Measurements from ENCODE around the gene AFG3L2.
"Not testable (repeated sequence)": the region's sequence is repeated elsewhere in the genome, so short reads cannot be mapped to it uniquely, and the experiment has no call there.

AFG3L2 gene

DNA sequence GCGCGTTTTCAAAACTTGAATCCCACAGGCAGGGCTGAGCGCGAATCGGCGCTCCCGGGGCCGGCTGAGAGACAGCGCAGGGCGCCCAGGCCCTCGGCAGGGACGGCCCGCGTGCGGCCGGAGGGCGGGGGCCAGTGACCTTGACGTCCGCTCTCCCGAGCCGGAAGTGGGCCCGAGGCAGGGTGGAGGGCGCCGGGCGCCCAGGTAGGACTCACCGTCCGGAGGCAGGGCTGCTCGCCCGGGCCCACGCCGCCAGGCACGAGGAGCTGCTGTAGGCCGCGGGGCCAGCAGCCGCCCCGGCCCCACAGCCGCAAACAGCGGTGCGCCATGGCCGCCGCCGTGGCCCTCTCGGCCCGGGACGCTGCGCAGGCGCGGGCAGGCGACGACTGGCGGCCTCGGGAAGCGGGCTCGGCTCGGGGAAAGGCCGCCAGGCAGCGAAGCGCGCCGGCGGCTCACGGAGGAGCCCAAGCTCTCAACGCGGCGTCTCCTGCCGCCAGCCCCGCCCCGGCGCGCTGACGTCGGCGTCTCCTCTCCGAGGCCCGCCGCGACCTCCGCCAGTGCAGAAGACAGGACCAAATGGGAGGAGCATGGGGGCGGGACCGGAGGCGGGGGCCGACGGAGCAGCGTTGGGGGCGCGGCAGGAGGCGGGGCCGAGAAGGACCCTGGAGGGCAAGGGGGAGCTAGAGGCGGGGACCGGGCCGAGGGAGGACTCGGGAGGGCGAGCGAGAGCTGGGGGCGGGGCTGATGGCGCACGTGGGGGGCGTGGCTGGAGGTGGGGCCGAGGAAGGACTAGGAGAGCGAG is at the start of gene AFG3L2:
TSS of gene AFG3L2 (minus strand) at position 474 of the 802 bp plus-strand sequence. CDS start at position 329, 145 bp downstream.
- DNase-seq: peak; percentile 98

DNA sequence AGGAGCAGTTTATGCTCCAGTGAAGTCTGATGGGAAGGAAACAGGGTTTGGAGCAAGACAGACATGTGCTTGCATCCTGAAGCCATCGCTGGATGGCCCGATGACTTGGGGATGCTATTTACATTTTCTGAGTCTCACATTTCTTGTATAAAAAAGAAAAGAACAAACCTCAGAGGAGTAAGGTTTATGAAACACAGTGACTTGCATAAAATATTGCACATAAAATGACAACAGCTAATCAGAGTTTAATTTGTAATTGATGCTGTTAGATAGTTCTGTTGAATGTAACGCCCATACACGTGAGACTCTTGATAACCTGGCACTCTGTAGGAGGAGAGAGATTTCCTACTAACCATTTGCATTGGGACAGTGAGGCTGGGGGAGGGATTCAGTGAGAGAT is 47.2 kb upstream of the AFG3L2 start:
- DNase-seq: no peak

DNA sequence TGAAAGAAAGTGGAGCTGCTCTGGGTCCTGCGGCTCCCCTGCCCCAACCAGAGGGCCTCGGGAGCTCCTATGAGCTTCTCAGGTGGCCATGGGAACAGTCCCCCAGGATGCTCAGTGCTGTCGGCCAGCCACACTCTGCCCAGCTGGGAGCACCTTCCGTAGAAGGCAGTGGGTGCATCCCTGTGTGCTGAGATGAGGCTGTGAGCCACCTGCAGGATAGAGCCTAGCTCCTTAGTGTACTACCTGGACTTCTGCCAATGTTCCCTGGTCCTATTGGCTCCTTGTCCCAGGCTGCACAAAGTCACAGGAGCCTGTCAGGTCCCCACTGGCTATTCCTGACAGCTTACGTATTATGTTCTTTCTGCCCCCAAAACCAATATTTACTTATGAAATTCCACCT is 46.8 kb upstream of the AFG3L2 start:
- DNase-seq: no peak

DNA sequence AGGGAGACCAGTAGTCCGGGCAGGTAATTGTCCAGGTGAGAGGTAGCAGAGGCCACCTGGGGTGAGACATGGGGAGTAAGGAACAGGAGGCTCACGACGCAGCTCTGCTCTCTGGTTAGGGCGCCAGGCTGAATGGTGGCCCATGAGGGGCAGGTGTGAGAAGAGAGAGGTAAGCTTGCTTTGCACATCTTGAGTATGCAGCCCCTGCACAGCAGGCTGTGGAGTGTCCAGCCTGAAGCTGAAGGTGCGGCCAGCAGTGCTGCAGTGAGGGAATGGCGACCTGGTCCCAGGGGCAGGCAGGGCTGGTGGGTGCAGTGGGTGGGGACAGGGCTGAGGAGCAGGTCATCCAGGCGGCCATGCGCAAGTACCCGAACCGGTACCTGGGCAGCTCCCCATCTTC is 46.4 kb upstream of the AFG3L2 start:
- DNase-seq: no peak

DNA sequence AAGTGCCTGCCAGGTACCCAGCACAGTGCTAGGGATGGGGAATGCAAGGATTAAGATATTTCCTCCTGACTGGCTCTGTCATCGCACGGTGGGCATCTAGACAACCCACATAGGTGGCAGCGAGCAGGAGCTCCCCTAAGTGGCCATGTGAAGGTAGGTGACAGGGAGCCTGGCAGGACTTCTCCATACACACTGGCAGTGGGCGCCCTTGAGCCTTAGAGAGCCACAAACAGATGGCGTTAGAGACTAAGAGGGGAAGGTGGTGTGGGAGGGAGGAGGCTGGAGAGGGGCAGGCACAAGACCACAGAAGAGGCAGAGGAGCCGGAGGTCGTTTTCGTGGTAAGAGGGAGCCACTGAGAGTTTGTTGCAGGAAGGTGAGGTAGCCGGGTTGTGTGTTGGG is 45.9 kb upstream of the AFG3L2 start:
- no peak for DNase-seq

DNA sequence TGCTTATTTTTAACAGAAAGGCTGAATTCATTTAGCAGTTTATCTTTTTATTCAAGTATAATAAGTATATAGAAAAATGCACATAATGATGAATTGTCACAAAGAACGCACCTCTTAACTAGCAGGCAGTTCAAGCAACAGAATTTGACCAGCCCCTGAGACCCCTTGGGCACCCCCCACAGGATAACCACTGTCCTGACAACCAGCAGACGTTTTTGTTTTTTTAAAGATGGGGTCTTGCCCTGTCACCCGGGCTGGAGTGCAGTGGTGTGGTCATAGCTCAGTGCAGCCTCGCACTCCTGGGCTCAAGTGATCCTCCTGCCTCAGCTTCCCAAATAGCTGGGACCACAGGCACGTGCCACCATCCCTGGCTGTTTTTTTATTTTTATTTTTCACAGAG is 44.7 kb upstream of the AFG3L2 start:
- DNase-seq: no peak

DNA sequence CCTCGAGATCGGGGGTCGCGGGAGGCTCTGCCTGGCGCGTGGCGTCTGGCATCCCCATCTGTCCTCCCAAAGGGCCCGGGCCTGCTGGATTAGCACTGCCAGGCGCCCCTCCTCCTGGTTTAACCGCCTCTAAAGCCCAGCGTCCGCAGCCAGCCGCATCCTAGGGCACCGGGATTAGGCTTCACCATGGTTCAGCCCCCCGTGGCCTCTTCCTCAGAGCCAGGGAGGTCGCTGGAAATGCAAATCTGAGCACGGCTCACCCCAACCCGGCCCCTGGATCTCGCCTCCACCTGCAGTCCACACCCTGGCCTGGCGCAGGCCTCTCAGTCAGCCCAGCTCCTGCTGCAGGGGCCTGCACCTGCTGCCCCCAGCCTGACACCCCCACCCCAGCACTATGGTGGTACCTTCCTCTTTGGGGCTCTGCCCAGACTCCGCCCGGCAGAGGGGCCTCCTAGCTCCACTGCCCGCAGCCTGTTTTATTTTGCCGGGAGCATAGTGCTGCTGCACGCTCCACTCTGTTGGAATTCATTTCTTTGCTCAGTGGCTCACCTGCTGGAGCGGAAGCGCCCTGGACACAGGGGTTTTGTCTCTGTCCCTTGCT is 43.9 kb upstream of the AFG3L2 start:
- DNase-seq: no peak

DNA sequence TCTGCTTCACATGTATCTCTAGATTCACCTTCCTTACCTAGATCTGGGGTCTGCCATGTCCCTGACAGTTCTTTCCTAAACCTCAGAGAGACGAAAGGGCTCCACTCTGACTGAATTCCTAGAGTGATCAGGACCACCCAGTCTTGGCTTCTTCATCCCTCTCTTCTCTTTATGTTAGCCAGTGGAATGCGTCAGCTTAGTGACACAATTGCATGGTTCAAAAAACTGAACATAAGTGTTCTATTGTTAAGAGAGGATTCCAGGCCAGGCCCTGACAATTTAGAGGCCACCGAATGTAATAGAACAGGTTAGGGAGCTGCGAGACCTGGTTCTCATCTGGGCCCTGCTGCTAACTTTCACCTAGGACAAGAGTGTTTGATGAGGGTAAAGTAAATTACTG is 40.7 kb upstream of the AFG3L2 start:
- no peak for DNase-seq

DNA sequence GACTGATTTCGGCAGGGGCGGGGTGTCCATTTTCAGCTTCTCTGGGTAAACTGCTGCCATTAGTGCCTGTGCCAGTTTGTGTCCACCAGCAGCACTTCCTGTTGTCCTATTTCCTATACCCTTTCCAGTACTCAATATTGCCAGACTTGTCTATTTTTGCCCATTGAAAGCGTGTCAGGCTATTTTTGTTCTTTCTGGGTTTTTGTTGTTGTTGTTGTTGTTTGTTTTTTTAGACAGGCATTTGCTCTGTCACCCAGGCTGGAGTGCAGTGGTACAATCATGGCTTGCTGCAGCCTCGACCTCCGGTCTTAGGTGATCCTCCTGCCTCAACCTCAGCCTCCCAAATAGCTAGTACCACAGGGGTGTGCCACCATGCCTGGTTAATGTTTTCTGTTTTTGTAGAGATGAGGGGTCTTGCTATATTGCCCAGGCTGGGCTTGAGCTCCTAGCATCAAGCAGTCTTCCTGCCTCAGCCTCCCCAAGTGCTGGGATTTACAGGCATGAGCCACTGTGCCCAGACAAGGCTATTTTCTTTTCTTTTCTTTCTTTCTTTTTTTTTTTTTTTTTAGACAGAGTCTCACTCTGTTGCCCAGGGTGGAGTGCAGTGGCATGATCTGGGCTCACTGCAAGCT is 39.2 kb upstream of the AFG3L2 start:
- DNase-seq: no peak

DNA sequence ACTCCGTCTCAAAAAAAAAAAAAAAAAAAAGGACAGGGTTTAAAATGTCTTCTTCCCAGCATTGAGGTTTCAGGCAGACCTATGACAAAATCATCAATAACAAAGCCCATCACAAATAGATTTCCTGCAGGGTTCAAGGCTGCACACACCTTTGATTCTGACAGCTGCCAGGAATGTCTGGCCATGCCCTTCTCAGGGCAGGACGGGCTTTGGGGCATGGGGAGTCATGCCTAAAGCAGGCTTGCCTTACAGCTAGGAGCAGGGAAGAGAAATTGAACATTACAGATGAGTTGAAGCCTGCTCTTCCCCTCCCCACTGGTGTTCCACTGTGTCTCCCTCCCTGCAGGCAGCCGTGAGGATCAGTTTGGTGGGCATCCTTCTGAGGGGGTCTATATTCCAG is 34.4 kb upstream of the AFG3L2 start:
- no peak for DNase-seq

DNA sequence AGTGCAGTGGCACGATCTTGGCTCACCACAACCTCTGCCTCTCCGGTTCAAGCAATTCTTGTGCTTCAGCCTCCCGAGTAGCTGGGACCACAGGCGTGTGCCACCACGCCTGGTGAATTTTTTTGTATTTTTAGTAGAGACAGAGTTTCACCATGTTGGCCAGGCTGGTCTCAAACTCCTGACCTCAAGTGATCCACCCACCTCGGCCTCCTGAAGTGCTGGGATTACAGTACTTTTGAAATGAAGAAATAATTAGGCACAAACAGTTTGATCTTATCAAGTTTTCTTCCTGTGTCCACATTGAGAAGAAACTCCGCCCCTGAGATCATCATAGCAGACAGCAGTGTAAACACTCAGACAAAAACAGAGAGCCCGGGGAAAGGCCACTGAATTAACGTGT is 33.7 kb upstream of the AFG3L2 start:
- not testable (repeated sequence) for DNase-seq

DNA sequence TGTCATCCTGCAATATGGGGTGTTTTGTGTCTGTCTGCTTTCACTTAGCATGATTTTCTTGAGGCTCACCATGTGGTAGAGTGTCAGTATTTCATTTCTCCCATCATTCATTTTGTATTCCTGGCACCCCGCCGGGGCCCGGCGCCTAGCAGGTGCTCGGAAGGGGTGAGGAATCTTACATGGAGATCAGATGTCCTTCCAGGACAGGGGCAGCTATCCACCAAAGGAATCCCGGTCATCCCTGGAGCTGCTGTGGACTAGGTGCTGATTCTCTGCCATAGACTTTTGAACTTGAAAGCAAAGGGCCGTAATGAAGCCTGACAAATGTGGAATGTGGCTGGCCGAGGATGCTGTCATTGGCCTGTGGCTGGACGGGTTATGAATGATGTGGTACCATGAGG is 33.1 kb upstream of the AFG3L2 start:
- no peak for DNase-seq

DNA sequence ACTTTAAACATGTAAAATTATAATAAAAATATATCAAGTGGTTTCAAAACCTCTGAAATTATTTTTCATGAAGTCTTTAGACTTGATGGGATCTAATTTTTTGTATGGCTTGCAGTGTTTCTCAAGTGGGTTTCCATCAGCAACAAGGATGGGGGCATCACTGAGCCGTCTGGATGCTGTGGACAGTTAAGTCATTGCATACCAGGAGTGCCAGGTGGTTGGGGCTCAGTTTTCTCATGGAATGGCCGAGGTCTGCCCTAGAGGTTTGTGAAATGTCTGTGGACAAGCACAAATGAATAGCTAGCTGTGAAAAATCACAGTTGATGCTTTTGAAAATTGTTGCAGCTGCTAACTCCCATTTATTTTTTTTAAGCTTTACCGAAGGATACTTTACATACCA is 32.4 kb upstream of the AFG3L2 start:
- DNase-seq: no peak

DNA sequence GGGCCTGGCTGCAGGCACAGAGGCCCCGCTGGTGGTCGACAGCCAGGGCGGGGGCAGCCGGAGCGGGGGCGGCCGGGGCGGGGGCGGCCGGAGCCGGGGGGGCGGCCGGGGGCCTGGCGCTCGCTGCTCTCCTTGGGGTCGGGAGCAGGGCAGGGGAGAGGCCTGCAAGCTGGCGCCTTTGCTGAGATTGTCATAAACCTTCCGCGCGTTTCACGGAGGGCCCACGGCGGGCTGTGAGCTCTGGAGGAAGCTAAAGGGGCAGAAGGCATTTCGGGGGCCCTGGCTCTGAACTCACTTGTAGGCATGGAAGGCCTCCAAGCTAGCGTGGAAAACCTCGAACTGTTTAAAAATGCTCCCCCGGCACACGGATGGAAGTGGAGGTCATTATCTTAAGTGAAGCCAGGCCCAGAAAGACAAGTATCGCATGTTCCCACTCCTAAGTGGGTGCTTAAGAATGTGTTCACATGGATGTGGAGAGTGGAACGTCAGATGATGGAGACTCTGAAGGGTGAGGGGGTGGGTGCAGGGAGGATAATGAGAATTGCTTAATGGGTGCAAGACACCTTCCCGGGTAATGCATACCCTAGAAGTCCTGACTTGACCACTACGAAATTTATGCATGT is 31.3 kb upstream of the AFG3L2 start:
- no peak for DNase-seq

DNA sequence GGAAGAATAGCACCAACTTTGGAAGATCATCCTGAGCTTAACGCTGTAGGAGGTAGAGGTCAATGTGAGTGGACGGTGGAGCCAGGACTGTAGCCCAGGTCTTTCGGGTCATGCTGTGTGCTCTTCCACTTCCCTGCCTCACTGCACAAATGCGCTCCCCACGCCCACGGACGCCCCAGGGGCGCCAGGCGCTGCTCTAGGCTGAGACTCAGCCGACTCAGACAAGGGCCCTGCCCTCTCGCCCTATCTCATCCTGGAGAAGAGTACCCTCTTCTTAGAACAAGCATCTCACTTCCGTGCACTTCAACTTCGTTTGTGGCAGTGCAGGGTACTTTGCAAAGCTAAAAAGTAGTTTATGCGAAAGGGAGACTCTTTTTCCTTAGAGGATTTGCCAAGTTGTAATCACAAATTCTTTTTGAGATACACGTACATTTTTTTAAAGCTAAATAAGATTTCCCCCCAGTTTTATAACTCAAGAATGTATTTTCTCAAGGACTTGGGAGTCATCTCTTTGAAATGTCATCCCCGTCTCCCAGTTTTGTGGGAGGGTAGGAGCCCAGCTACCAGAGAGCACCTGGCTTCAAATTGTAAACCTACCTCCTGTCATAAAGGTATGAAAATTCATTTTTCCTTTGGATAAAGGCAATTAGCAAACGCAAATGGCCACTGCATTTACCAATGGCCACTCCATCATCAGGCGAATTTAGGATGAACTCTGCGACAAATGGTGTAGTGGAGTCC is 29.5 kb upstream of the AFG3L2 start:
- no peak for DNase-seq

DNA sequence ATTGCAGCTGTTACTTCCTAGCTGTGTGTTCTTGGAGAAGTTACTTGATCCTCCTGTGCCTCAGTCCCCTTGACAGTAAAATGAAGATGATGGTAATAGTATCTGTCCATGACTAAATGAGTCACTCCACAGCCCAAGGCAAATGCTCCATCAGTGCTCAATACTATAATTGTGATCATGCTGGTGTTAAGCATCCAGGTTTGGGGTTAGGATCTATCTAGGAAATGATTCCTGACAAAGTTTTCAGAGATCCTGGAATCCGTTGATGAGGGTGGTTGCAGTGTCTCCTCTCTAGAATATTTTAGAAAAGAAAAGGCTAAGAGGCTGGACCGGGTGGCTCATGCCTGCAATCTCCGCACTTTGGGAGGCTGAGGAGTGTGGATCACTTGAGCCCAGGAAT is 28.0 kb upstream of the AFG3L2 start:
- DNase-seq: no peak

DNA sequence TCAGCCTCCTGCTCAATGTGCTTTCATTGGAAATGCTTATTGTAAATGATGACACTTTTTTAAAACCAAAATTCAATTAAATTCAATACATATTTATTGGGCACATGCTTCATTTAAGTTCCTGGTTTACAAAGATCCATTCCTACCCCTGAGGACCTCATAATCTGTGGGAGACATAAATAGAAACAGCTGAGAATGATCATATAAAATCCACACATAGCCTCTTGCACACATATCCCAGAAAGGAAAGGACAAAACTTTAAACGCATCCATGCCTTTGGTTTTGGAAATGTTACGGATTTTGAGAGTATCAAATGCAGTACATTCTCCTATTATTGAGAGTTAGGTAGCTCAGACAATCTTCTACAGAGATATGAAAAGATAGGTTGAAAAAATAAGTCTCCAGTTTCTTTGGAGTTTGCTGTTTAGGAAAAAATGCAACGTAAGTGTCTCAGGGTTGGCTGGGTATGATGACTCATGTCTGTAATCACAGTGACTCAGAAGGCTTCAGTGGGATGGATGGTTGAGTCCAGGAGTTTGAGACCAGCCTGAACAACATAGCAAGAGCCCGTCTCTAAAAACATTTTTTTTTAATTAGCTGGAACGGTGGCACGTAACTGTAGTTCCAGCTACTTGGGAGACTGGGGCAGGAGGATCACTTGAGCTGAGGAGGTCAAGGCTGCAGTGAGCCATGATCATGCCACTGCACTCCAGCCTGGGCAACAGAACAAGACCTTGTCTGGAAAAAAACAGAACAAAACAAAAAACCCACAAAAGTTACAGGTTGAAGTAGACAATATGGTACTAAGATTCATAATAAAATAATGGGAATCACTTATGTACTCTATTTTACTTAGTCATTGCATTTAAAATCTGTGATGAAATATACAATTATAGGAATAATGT is 26.8 kb upstream of the AFG3L2 start:
- no peak for DNase-seq

DNA sequence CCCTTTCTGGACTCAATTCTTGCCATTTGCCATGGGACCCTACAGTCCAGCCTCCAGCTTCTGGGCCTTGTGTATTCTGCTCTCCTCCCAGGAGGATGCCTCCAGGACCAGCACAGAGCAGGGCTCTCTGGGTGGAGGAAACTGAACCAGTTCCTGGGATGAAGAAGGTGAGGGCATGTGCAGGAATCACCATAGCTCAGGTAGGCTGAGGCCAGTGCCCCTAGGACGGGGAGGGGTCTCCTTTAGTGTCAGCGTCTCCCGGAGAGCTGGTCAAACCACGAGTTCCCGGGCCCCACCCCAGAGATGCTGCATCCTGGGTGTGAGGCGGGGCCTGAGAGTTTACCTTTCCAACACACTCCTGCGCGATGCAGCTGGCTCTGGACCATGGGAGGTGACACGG is 24.9 kb upstream of the AFG3L2 start:
- no peak for DNase-seq

DNA sequence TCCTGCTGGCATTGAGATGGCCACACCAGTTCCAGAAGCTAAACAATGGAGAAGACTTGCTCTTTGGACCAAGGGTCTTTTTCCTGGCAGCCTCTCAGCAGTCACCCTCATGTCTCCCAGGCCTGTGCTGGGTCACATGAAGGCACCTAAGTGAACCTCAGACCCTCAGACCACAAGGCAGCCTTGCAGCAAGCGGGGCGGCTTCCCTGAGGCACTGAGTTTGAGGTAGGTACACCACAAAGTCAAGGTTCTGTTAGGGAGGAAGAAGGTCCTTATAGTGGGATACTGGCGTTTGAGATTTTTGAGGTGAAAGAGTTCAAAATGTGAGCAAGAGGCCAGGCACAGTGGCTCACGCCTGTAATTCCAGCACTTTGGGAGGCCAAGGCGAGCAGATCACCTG is 22.2 kb upstream of the AFG3L2 start:
- no peak for DNase-seq

DNA sequence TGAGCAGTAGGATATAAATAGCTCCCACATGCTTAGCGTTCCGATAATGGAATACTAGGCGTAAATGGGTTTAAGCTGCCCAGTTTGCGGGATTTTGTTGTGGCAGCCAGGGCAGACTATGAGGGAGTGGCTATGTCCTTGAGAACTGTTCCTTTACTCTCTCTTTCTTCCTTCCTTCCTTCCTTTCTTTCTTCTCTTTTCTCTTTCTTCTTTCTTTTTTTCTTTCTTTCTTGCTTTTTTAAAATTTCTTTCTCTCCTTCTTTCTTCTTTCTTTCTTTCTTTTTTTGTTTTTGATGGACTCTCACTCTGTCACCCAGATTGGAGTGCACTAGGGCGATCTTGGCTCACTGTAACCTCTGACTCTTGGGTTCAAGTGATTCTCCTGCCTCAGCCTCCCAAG is 21.6 kb upstream of the AFG3L2 start:
- no peak for DNase-seq

DNA sequence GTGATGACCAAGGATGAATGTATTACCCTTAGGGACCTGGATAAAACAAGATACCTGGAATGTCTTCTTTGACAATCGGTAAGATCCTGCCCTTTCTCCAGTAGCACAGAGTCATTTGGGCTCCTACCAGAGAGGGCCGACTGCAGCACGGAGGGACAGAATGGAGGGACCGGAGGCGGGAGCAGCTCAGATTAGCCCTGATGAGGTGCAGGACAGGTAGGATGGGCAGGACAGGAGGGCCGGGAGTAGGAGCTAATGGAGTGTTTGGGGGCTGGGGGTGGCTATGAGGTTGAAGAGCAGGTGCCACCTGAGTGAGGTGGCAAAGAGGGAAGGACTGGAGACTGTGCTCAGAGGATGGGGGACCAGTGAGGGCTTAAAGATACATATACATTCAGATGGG is 20.8 kb upstream of the AFG3L2 start:
- no peak for DNase-seq

DNA sequence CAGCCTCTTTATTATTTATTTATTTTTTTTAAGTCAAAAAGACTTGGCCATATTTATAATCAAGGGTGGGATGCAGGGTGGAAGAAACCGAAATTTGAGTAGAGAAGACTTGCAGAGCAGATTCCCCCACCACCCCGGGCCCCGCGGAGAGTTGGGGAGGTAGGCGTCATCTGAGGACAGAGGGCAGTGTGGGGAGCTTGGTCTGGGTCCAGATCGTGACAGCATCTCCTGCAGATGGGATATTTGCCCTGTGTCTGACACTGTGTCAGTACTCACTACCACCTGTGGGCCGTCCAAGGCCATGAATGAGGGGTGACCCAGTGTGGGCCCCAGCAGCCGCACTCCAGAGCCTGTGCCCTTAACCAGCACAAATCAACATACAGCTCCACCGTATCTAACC is 20.2 kb upstream of the AFG3L2 start:
- no peak for DNase-seq
